Right lobe of liver (tissue), 6 donors: ENCODE data around the gene TNFAIP3. TPM values are rescaled to one million over a fixed set of nuclear protein-coding genes. Genes with fewer than 3 reads are reported as not detected.
"Not testable (repeated sequence)": the region's sequence is repeated elsewhere in the genome, so short reads cannot be mapped to it uniquely, and the experiment has no call there.

ENCODE experiments used
- ATAC-seq, 4 donors: fragments of 200-7000 bp; cut with Tn5 transposase; one replicate each; pipeline ENCODE4 v1.9.1; 2020; ENCODE audit warnings: mild to moderate bottlenecking in 4 of 4, moderate library complexity in 4 of 4
- DNase-seq, 3 donors: peaks; one replicate each; pipeline ENCODE4 v3.0.0-alpha.2; 2020
- H3K27ac ChIP-seq, 3 donors: fragments of 200-600 bp; one replicate each; pipeline ENCODE4 v1.8.0; 2022
- H3K27me3 ChIP-seq, 2 donors: fragments of 200-600 bp; one replicate each; pipeline ENCODE4 v1.8.0; 2022
- H3K36me3 ChIP-seq, 4 donors: fragments of 200-600 bp; sonication (generic) in 1 of 4; one replicate each; pipeline versions ENCODE4 v1.5.1 to v1.8.0; 2017 to 2022; ENCODE audit warnings: control low read depth in 1 of 4
- H3K4me1 ChIP-seq, 4 donors: fragments of 200-600 bp; sonication (generic) in 1 of 4; one replicate each; pipeline versions ENCODE4 v1.5.1 to v1.8.0; 2017 to 2022; ENCODE audit warnings: control low read depth in 1 of 4
- H3K4me3 ChIP-seq, 3 donors: fragments of 200-600 bp; one replicate each; pipeline ENCODE4 v1.8.0; 2022
- H3K9me3 ChIP-seq, 4 donors: fragments of 200-600 bp; sonication (generic) in 1 of 4; one replicate each; pipeline versions ENCODE4 v1.5.1 to v1.8.0; 2017 to 2022; ENCODE audit warnings: control low read depth in 1 of 4
- POLR2A ChIP-seq: fragments of 450-650 bp; IDR thresholded peaks from one replicate; pipeline ENCODE4 v1.6.1; 2017; ENCODE audit warnings: antibody characterized with exemption, mild to moderate bottlenecking
- WGBS: methylation state at CpG from one replicate; pipeline ENCODE4 v1.1.6; 2018; ENCODE audit warnings: low coverage, low lambda C conversion rate; ENCODE audit not compliant: insufficient coverage; ENCODE audit errors: missing lambda C conversion rate; 5-methylcytosine and 5-hydroxymethylcytosine counted together
- intact Hi-C, 2 donors: fragments of 100-400 bp; cut with DNase I; formaldehyde crosslinking; loops; one replicate each; pipeline versions ENCODE4 v1.11.2 to v1.14.1; 2022
- total RNA-seq, 6 experiments: library from RNA; depleted of rRNA in 2 of 6; stranded (reverse); fragments of >200 nt in 2 of 6; fragmentation: NEBNext Ultra II Directional in 3 of 6; extraction: Animal tissue kit (Norgen Biotek cat#: 25700) in 3 of 6; gene quantifications; one replicate each; pipeline versions ENCODE4 v1.1.0 to v1.2.4, GENCODE V29; 2016 to 2023
- TF ChIP-seq, protein P1 (sequence below), 4 donors: fragments of 200-600 bp in 3 of 4; fragments of 450-650 bp in 1 of 4; IDR thresholded peaks; one replicate each; pipeline versions ENCODE4 v1.5.1 to v1.8.0; 2016 to 2022; ENCODE audit warnings: antibody characterized with exemption in 4 of 4, mild to moderate bottlenecking in 2 of 4
- donor health status: DM: no; HTN: yes; CAD: no.
- donor health status: DM: no; HTN: no; CAD: no.
- donor health status: DM: no; HTN: no; CAD: no.
- donor health status: DM: no; HTN: yes; CAD: no.
- donor health status: DM: no; HTN: yes; CAD: no.

Gene TNFAIP3
- total RNA-seq, 6 experiments from 2014 or later: 8.3 to 38.1 (median 13.6) TPM

DNA sequence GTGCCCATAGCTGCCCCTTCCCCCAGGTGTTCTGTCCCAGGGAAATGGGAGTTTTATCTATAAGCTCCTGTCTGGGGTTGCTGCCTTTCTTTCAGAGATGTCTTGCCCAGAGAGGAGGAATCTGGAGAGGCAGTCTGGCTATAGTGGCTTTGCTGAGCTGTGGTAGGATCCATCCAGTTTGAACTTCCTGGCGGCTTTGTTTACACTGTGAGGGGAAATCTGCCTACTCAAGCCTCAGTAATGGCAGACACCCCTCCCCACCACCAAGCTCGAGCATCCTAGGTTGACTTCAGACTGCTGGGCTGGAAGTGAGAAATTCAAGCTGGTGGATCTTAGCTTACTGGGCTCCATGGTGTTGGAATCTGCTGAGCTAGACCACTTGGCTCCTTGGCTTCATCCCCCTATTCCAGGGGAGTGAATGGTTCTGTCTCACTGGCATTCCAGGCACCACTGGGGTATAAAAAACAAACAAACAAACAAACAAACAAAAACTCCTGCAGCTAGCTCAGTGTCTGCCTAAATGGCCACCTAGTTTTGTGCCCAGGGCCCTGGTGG lies 24.0 kb downstream of the TNFAIP3 start:
- no peaks in the 10 kb centered on the region for H3K9me3 ChIP-seq
- H3K36me3 ChIP-seq: no peaks in the 10 kb centered on the region
- no peak overlapping the region for H3K4me3 ChIP-seq
- no peak for DNase-seq
- no peak for ATAC-seq
- no peak overlapping the region for H3K27ac ChIP-seq
- 71% methylated on average over 2 of the region's 2 CpGs for WGBS
- no peaks in the 10 kb centered on the region for H3K4me1 ChIP-seq
- TF ChIP-seq, protein P1, sequence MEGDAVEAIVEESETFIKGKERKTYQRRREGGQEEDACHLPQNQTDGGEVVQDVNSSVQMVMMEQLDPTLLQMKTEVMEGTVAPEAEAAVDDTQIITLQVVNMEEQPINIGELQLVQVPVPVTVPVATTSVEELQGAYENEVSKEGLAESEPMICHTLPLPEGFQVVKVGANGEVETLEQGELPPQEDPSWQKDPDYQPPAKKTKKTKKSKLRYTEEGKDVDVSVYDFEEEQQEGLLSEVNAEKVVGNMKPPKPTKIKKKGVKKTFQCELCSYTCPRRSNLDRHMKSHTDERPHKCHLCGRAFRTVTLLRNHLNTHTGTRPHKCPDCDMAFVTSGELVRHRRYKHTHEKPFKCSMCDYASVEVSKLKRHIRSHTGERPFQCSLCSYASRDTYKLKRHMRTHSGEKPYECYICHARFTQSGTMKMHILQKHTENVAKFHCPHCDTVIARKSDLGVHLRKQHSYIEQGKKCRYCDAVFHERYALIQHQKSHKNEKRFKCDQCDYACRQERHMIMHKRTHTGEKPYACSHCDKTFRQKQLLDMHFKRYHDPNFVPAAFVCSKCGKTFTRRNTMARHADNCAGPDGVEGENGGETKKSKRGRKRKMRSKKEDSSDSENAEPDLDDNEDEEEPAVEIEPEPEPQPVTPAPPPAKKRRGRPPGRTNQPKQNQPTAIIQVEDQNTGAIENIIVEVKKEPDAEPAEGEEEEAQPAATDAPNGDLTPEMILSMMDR (IDR thresholded peaks at IDR 0.05): no peak
- no peak for TF ChIP-seq POLR2A
- intact Hi-C loops: no loop called here
- no peaks in the 10 kb centered on the region for H3K27me3 ChIP-seq

DNA sequence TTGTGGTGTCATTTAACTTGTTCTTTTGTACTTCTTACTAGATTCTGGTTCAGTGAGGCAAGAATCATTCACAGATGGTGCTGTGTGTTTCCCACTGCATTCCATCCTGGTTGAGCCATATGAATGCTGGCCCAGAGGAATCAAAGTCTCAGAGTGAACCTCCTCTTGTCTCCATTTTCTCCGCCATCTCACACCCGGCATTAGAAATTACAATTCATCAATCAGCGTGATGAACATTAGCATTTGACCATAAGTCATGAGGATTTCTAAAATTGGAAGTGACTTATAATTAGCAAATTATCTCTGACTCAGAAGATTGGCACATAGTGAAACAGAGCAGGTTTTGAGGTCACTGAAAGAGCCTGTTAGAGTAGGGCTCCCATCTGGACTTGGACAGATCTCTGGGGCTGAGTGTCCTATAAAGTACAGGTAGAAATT lies 25.2 kb downstream of the TNFAIP3 start:
- Histone ChIP-seq H3K27ac (no peak overlapping the region), H3K4me1 (no peaks in the 10 kb centered on the region), H3K27me3 (no peaks in the 10 kb centered on the region), H3K4me3 (no peak overlapping the region), H3K36me3 (no peaks in the 10 kb centered on the region), H3K9me3 (no peaks in the 10 kb centered on the region)
- WGBS: 81% methylated on average over 3 of the region's 3 CpGs
- DNase-seq (no peak), ATAC-seq (no peak)
- TF ChIP-seq POLR2A: no peak
- TF ChIP-seq, protein P1 (IDR thresholded peaks at IDR 0.05): no peak
- intact Hi-C loops: no loop called here

DNA sequence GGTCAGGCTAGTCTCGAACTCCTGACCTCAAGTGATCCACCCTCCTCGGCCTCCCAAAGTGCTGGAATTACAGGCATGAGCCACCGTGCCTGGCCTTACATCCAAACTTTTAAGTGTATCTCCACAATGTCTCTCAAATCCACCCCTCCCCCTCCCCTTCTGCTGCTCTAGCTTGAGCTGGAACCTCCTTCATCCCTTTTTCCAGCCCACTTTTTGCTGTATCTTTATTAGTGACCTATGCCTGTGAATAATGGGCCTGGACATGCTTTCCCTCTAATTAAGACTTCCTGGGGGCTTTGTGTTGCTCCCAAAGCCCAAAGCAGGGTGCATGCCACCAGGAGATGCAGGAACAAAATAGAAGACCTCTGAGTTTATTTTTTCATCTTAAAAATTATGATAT lies 26.1 kb downstream of the TNFAIP3 start:
- WGBS: 91% methylated on average over 3 of the region's 3 CpGs
- no peak overlapping the region for H3K27ac ChIP-seq
- H3K27me3 ChIP-seq: no peaks in the 10 kb centered on the region
- DNase-seq: no peak
- H3K4me3 ChIP-seq: no peak overlapping the region
- intact Hi-C loops: no loop called here
- H3K4me1 ChIP-seq: no peaks in the 10 kb centered on the region
- TF ChIP-seq, protein P1 (IDR thresholded peaks at IDR 0.05): no peak
- TF ChIP-seq POLR2A: no peak
- no peak for ATAC-seq
- H3K9me3 ChIP-seq: no peaks in the 10 kb centered on the region
- H3K36me3 ChIP-seq: no peaks in the 10 kb centered on the region

DNA sequence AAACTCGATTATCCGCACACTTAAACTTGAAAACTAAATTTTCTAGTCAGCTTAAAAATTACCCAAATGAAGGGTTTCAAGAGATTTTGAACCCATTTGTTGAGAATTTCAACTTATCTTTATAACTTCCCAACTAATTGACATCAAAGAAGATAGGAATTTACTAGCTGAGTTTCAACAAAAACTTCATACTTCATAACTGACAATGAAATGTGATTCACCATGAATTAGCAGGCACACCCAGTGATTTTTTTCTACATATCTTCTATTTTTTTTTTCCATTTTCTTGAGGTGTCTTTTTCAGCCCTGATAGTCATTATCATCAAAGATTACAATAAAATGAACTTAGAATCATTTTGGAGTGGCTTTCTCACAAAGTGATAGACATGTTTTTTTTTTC lies 26.7 kb downstream of the TNFAIP3 start:
- H3K27me3 ChIP-seq: no peaks in the 10 kb centered on the region
- ATAC-seq (no peak), DNase-seq (no peak)
- WGBS: 100% methylated on average over 2 of the region's 2 CpGs
- TF ChIP-seq POLR2A: no peak
- TF ChIP-seq, protein P1 (IDR thresholded peaks at IDR 0.05): no peak
- H3K9me3 ChIP-seq: no peaks in the 10 kb centered on the region
- no peaks in the 10 kb centered on the region for H3K4me1 ChIP-seq
- H3K36me3 ChIP-seq: no peaks in the 10 kb centered on the region
- intact Hi-C loops: no loop called here
- H3K4me3 ChIP-seq: no peak overlapping the region
- H3K27ac ChIP-seq: no peak overlapping the region

DNA sequence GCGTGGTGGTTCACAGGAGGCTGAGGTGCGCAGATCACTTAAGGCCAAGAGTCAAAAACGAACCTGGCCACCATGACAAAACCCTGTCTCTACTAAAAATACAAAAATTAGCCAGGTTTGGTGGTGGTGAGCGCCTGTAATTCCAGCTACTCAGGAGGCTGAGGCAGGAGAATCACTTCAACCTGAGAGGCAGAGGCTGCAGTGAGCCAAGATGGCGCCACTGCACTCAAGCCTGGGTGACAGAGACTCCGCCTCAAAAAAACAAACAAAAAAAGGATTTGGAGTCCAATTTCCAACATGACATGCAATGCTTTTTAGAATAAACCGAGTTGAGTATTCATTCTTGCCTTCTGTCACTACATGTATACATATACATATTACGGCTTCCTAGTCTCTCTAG lies 27.3 kb downstream of the TNFAIP3 start:
- H3K27me3 ChIP-seq, H3K9me3 ChIP-seq, ATAC-seq, H3K36me3 ChIP-seq, H3K4me1 ChIP-seq, intact Hi-C loops, H3K27ac ChIP-seq, DNase-seq, H3K4me3 ChIP-seq: not testable (repeated sequence)
- WGBS: 64% methylated on average over 7 of the region's 8 CpGs
